RWPE1 (cell line): ENCODE results near the gene NOSIP.

Experiments
- CTCF ChIA-PET: fragments of 350-600 bp; sonication (Branson Sonifier 250); formaldehyde crosslinking; extraction: SDS; loops from one replicate; lab custom pipeline; 2021; lab: Yijun Ruan, JAX
- POLR2A ChIA-PET: fragments of 400-600 bp; formaldehyde crosslinking; extraction: SDS; loops from one replicate; lab custom pipeline; 2020; ENCODE audit warnings: antibody characterized with exemption; ENCODE audit not compliant: low non-redundant PET; lab: Yijun Ruan, JAX
- DNase-seq: peaks from one replicate; pipeline ENCODE4 v3.0.0; 2012; ENCODE audit warnings: low spot score
- H3K27ac ChIP-seq: fragments of 450-650 bp; 2 replicates; pipeline ENCODE4 v1.5.1; 2017
- CTCF ChIP-seq: fragments of 450-650 bp; conservative IDR thresholded peaks from 2 replicates; pipeline ENCODE4 v1.5.1; 2017; ENCODE audit warnings: low read depth, mild to moderate bottlenecking

NOSIP gene

GRCh38 chr19:49616532-49616931 is 36.2 kb upstream of the NOSIP start:
- no peak for TF ChIP-seq CTCF
- POLR2A ChIA-PET: no interaction called here
- DNase-seq: no peak
- no peak overlapping the region for H3K27ac ChIP-seq
- CTCF ChIA-PET: interaction anchor here (1.1 kb wide), 1 partner anchor 47 kb away, joined by 3 read pairs; no protein-coding TSS in a partner anchor

DNA sequence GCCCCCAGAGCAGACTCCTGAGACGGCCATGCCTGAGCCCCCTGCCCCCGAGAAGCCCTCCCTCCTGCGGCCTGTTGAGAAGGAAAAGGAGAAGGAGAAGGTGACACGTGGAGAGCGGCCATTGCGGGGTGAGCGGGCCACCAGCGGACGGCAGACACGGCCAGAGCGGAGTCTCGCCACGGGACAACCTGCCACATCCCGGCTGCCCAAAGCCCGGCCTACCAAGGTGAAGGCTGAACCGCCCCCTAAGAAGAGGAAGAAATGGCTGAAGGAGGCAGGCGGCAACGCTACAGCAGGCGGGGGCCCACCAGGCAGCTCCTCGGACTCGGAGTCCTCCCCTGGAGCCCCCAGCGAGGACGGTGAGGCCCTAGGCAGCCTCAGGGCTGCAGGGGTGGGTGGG is 35.5 kb upstream of the NOSIP start:
- no peak overlapping the region for H3K27ac ChIP-seq
- ChIA-PET CTCF (interaction anchor here (1.1 kb wide), 1 partner anchor 46 kb away, joined by 3 read pairs; no protein-coding TSS in a partner anchor), POLR2A (no interaction called here)

GRCh38 chr19:49614096-49614833 is 33.9 kb upstream of the NOSIP start:
- ChIA-PET CTCF (interaction anchor here (0.6 to 0.9 kb wide), 2 partner anchors 12 to 507 kb away, joined by 3 to 4 read pairs; no protein-coding TSS in a partner anchor), POLR2A (no interaction called here)
- TF ChIP-seq CTCF: no peak
- DNase-seq: peak; percentile 38
- H3K27ac ChIP-seq: peak overlapping the region; percentile 80

More for the DNA sequence above, 35.5 kb upstream of the NOSIP start:
- DNase-seq: no peak
- TF ChIP-seq CTCF: no peak

DNA sequence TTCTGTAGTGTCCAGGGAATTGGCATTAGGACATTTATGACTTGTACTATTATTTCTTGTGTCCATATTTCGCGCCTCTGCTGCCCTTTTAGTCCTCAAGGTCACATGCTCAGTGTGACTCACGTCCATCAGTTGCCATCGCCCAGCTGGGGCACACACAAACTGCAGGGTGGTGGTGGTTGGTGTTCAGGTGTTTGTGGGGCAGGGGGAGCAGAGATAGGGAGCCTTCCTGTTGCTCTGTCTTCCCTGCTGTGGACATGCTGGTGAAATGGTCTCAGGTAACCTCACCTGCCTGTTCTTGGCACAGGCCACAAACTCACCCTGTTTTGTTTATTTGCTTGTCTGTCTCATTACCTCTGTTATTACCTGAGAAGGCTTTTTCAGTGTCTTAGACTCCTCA is 33.0 kb upstream of the NOSIP start:
- DNase-seq: no peak
- H3K27ac ChIP-seq: peak overlapping the region; percentile 80
- ChIA-PET POLR2A (no interaction called here), CTCF (interaction anchor here (0.6 to 0.9 kb wide), 2 partner anchors 13 to 507 kb away, joined by 3 to 4 read pairs; no protein-coding TSS in a partner anchor)
- TF ChIP-seq CTCF: no peak

GRCh38 chr19:49609499-49610092 is 29.2 kb upstream of the NOSIP start:
- DNase-seq: no peak
- no peak for TF ChIP-seq CTCF
- CTCF ChIA-PET: no interaction called here
- 0 out of 2 replicates have a peak overlapping the region, but pooled peaks have one; percentile 11 for H3K27ac ChIP-seq
- POLR2A ChIA-PET: no interaction called here

DNA sequence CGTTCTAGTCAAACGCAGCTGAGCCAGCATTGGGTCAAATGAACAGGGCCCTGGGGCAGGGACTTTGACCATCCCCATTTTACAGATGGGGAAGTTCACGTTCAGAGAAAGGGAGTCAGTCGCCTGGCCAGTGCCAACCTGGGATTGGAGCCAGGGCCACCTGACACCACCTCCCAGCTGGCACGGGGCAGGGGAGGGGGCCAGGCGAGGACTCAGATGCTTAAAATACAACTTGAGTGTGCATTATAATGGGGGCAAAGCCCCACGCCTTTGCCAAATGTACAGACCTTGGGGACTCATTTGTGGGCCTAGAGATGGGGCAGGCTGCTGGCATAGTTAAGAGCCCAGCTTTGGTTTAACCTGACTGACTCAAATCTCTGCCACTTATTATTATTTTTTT is 25.2 kb upstream of the NOSIP start:
- TF ChIP-seq CTCF: no peak
- ChIA-PET POLR2A (no interaction called here), CTCF (no interaction called here)
- DNase-seq: no peak
- H3K27ac ChIP-seq: peak overlapping the region; percentile 36
